OCI-LY1 (cell line): Measurements from ENCODE around the gene NDC1.

ENCODE experiments used
- H2AFZ ChIP-seq: fragments of 200-600 bp; sonication (generic), shearing (Covaris generic); 2 replicates; pipeline ENCODE4 v1.6.0; 2014; ENCODE audit warnings: antibody characterized with exemption, mild to moderate bottlenecking, low read length
- H3F3A ChIP-seq: fragments of 200-600 bp; sonication (generic), shearing (Covaris generic); 2 replicates; pipeline ENCODE4 v1.6.0; 2014; ENCODE audit warnings: mild to moderate bottlenecking, antibody characterized with exemption, low read length, moderate library complexity; ENCODE audit not compliant: insufficient read depth
- H3K27ac ChIP-seq: fragments of 200-600 bp; sonication (generic); 2 replicates; pipeline ENCODE4 v1.5.1; 2014; ENCODE audit warnings: low read length, mixed run types, mild to moderate bottlenecking, low read depth; ENCODE audit not compliant: poor library complexity, severe bottlenecking
- H3K27me3 ChIP-seq: fragments of 200-600 bp; sonication (generic); 2 replicates; pipeline ENCODE4 v1.6.0; 2014; ENCODE audit warnings: antibody characterized with exemption, mild to moderate bottlenecking, low read length, moderate library complexity; ENCODE audit not compliant: insufficient read depth
- H3K36me3 ChIP-seq: fragments of 200-600 bp; sonication (generic); 2 replicates; pipeline ENCODE4 v1.6.1; 2014; ENCODE audit warnings: mild to moderate bottlenecking, antibody characterized with exemption, low read length, moderate library complexity, mixed read lengths; ENCODE audit not compliant: insufficient read depth
- H3K4me1 ChIP-seq: fragments of 200-600 bp; sonication (generic); 2 replicates; pipeline ENCODE4 v1.5.1; 2014; ENCODE audit warnings: mild to moderate bottlenecking, low read length, moderate library complexity; ENCODE audit not compliant: insufficient read depth, severe bottlenecking
- H3K4me2 ChIP-seq: fragments of 200-600 bp; sonication (generic), shearing (Covaris generic); 2 replicates; pipeline ENCODE4 v1.6.1; 2014; ENCODE audit warnings: low read length
- H3K4me3 ChIP-seq: fragments of 200-600 bp; sonication (generic); 2 replicates; pipeline ENCODE4 v1.5.1; 2014; ENCODE audit warnings: low read length, low read depth, mild to moderate bottlenecking, mixed read lengths; ENCODE audit not compliant: poor library complexity, severe bottlenecking
- H3K79me2 ChIP-seq: fragments of 200-600 bp; shearing (Covaris generic); 2 replicates; pipeline ENCODE4 v1.6.1; 2016; ENCODE audit warnings: mixed run types, low read length, mixed read lengths; ENCODE audit not compliant: insufficient read depth
- H3K9ac ChIP-seq: fragments of 200-600 bp; sonication (generic), shearing (Covaris generic); 2 replicates; pipeline ENCODE4 v1.6.1; 2014; ENCODE audit warnings: mild to moderate bottlenecking, low read length, mixed read lengths
- H3K9me2 ChIP-seq: fragments of 200-600 bp; sonication (generic), shearing (Covaris generic); 2 replicates; pipeline ENCODE4 v1.6.1; 2014; ENCODE audit warnings: low read depth, mild to moderate bottlenecking, low read length, mixed read lengths
- H3K9me3 ChIP-seq: fragments of 200-600 bp; shearing (Covaris generic); 2 replicates; pipeline ENCODE4 v1.6.1; 2014; ENCODE audit warnings: low read length, mixed read lengths
- H4K20me1 ChIP-seq: fragments of 200-600 bp; sonication (generic), shearing (Covaris generic); 2 replicates; pipeline ENCODE4 v1.6.0; 2016; ENCODE audit warnings: mild to moderate bottlenecking, low read length; ENCODE audit not compliant: insufficient read depth
- CTCF ChIP-seq: fragments of 200-600 bp; sonication (generic), shearing (Covaris generic); IDR thresholded peaks from 2 replicates; pipeline ENCODE4 v1.5.1; 2017; ENCODE audit warnings: mild to moderate bottlenecking, antibody characterized with exemption, low read length, moderate library complexity, mixed read lengths
- EZH2 ChIP-seq: fragments of 200-600 bp; sonication (generic), shearing (Covaris generic); IDR thresholded peaks from 2 replicates; pipeline ENCODE4 v1.8.0; 2017; ENCODE audit warnings: borderline replicate concordance, mixed run types, mild to moderate bottlenecking, antibody characterized with exemption, low read length, moderate library complexity, mixed read lengths

The NDC1 gene

GRCh38 chr1:53810497-53810896 lies 27.6 kb downstream of the NDC1 start:
- Histone ChIP-seq H3K9me3 (no peaks in the 10 kb centered on the region), H3K36me3 (peaks cover 92% of the 10 kb centered on the region), H3K27me3 (no peaks in the 10 kb centered on the region), H3K4me1 (no peaks in the 10 kb centered on the region), H3K79me2 (no peaks in the 10 kb centered on the region), H3K4me2 (no peak overlapping the region), H3K4me3 (no peak overlapping the region), H3K27ac (no peak overlapping the region), H3F3A (no peaks in the 10 kb centered on the region), H2AFZ (no peak overlapping the region), H3K9me2 (no peaks in the 10 kb centered on the region), H3K9ac (no peak overlapping the region), H4K20me1 (no peaks in the 10 kb centered on the region)
- TF ChIP-seq EZH2 (no peak), CTCF (no peak)

GRCh38 chr1:53810007-53810406 lies 28.1 kb downstream of the NDC1 start:
- Histone ChIP-seq H3K27ac (no peak overlapping the region), H4K20me1 (no peaks in the 10 kb centered on the region), H3K4me3 (no peak overlapping the region), H3K79me2 (no peaks in the 10 kb centered on the region), H3F3A (no peaks in the 10 kb centered on the region), H3K4me2 (no peak overlapping the region), H3K9me2 (no peaks in the 10 kb centered on the region), H2AFZ (no peak overlapping the region), H3K27me3 (no peaks in the 10 kb centered on the region), H3K4me1 (no peaks in the 10 kb centered on the region), H3K36me3 (peaks cover 92% of the 10 kb centered on the region), H3K9me3 (no peaks in the 10 kb centered on the region), H3K9ac (no peak overlapping the region)
- TF ChIP-seq EZH2 (no peak), CTCF (no peak)

- H3K9ac ChIP-seq = no peak overlapping the region
- H3K36me3 ChIP-seq = peaks cover 92% of the 10 kb centered on the region
- no peaks in the 10 kb centered on the region for H3K79me2 ChIP-seq
- no peaks in the 10 kb centered on the region for H3F3A ChIP-seq
- no peak overlapping the region for H2AFZ ChIP-seq
- no peaks in the 10 kb centered on the region for H4K20me1 ChIP-seq
- no peaks in the 10 kb centered on the region for H3K9me3 ChIP-seq
- no peak overlapping the region for H3K4me3 ChIP-seq
- TF ChIP-seq EZH2 (no peak), CTCF (no peak)
- H3K27ac ChIP-seq = no peak overlapping the region
- H3K4me1 ChIP-seq = no peaks in the 10 kb centered on the region
- H3K4me2 ChIP-seq = no peak overlapping the region
- no peaks in the 10 kb centered on the region for H3K27me3 ChIP-seq
- no peaks in the 10 kb centered on the region for H3K9me2 ChIP-seq
These were observed 30.2 kb downstream of the NDC1 start for GRCh38 chr1:53807916-53808315.
